NCI-H1930 (cell line): ENCODE data around the gene RBM24.
A peak's percentile ranks its signal among the peaks of the same experiment; 100 is the strongest.

ENCODE experiments used
- DNase-seq, 2 experiments: peaks; one replicate each; lab custom pipeline; 2025; lab: John Stamatoyannopoulos, UW

Gene RBM24

DNA sequence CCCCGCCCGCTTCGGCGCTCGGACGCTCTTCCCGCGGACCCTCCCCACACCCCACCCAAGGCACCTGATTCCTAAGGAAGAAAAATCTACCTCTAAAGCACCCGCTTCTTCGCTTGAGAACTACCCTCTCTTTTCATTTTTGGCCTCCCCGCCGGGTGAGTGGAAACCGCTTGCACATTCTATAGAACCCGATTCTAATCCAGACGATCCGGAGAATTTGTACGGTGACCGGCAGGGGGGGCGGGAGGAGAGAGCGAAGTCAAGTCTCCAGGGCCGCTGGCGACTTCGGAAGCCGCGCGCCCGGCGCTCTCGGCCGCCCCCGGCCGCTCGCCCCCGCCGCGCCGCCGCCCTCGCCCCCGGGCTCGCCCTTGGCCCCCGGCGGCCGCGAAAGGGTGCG, at the start of gene RBM24:
TSS of gene RBM24 (plus strand) at position 262 of the 397 bp plus-strand sequence. CDS start 221 bp downstream, outside the sequence.
- DNase-seq: peak; percentile 25 to 45

DNA sequence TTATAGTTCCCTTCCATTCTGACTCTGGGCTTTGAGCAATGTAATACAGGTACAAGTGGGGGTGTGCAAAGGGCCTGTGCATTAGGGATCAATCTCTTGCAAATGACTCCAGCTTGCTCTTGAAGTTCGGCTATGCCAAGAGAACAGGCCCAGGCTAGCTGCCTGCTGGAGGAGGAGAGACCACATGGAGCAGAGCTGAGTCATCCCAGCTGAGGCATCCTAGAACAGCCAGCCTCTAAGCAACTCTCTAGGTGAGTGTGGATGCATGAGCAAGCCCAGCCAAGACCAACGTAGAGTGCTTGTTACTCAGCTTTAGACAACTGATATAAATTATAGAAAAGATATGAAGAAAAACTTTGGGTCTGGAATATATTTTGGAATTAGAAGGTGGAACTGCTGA, 47.6 kb upstream of the RBM24 start:
- no peak for DNase-seq

DNA sequence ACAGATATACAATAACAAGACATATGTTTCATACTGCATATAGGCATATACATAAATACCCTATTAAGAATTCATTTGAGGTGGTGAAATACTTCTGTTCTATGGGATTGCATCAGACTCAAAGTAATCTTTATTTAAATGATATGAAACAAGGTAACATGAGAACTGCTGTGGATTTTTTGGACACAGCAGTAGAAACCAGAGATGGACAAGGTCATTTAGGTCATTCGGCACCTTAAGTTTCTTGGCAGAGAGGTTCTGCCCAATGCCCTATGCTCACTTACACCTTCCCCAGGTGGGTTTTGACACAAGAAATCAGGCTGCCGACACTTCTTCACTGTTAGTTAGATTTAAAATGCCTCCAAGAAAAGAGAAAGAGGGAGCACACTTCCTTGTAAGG, 43.9 kb upstream of the RBM24 start:
- DNase-seq: no peak

DNA sequence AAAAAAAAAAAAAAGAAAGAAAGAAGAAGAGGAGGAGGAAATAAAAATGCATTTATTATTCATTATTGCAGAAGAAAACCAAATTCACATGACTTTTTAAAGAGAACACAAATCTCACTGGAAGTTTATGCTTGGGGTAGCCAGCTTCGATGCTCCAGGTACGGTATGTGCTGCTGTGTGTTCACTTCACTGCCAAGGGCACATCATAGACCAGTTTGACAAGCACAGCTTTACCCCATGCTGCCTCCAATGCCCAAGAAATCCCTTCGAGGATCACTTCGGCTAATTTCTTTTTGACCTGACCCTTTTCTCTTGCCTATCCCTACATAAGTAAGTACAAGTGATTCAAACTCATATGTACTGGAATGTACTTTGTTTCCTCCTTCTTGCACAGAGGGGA, 41.9 kb upstream of the RBM24 start:
- DNase-seq: no peak

DNA sequence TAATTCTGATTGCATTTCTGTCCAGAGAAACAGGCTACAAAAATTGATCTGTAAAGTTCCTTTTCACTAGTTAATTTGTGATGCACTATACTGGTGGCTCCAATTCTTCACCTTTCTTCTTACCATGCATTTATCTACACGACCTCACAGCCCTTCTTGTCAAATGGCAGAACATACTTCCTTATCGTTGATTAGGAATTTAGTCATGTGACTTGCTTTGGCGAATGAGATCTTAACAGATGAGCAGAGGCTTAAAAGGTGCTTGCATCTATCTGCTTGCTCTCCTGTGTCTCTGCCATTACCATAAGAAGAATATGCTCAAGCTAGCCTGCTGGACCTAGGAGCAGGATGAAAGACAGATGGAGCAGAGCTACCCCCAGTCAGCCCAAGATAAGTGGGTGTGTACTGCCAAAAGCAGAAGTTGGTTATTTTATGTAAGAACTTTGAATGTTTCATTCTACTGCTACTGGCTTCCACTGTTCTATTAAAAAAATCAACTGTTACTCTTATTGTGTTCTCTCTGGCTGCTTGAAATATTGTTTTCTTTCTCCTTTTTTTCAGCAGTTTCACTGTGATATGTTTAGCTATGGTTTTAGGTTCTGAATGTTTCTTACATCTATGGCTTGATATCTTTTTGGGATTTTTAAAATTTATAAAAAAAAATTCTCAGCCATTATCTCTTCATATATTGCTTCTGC, 40.2 kb upstream of the RBM24 start:
- no peak for DNase-seq

DNA sequence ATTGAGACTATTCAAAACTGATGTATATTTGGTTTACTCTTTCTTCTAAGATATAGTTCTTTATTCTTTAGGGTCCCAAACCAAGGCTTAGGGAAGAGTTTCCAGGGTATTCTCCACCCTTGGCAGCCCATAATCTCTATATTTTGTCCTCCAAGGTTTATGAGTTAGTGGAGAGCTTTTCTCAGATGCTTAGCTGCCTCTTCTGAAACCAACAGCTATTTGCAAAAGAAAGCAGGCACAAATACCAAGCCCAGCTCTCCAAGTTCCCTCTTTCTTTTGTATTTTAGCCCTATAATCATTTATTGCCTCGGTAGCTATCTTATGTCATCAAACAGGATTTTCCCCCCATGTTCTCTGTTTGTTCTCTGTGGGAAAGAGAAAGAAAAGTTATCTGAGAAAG, 39.1 kb upstream of the RBM24 start:
- DNase-seq: no peak

DNA sequence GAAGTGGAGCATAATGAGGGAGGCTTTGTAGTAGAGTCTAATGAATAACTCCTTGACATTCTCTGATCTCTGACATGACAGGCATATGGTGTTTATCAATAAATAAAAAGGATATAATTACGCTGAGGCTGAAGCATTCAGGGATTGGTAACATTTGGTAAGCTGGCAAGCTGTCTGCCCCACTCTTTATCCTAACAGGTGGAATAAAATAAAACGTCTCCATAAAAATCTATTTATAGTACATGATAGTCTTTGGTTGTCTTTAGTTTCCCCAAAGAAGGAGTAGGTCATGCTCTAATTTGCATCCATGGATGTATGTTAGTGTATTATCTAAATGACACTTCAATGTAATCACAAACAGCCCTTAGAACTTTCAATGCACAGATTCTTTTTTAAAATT, 30.9 kb upstream of the RBM24 start:
- no peak for DNase-seq

DNA sequence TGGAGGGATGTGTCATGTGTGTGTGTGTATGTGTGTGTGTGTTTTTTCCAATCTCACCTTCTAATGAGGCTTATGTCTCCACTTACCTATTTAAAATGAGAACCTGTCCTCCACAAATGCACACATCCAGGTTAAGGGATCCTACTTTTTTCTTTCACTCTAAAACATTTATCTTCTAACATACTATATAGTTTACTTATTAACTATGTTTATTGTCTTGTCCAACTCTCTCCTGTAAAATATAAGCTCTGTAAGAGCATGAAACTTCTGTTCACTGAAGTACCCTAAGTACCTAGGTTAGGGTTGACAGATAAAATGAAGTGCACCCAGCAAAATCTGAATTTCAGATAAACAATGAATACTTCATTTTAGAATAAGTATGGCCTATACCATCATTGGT, 29.2 kb upstream of the RBM24 start:
- no peak for DNase-seq

DNA sequence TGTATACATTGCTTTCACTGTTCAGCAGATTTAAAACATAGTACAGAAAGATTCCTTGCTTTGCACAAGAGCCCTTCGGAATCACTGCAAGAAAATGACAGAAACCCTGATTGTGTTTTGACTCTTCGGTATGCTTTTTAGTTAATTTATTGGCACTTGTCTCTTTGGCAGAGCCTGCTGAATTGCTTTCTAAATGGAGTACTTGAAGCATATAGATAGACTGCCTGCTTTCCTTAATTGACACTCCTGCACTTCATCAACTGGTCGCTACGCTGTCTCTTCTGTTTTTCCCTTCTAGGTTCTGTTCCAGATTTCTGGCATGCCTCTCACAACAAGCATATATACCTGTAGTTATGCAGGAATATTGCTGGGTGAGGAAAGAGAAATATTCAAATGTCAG, 22.4 kb upstream of the RBM24 start:
- no peak for DNase-seq

DNA sequence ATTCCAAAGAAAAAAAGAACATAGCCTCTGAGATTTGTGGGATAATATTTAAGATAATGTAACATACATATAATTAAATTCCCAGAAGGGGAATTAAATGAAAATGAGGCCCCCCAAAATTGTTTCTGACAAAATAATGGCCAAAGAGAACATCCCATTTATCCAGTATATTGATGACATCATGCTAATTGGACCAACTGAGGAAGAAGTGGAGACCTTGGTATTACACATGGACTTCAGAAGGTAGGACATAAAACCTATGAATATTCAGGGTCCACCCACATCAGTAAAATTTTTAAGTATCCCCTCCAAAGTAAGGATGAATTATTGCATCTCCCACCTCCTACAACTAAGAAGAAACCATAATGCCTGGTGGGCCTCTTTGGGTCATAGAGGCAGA, 15.6 kb upstream of the RBM24 start:
- DNase-seq: no peak

DNA sequence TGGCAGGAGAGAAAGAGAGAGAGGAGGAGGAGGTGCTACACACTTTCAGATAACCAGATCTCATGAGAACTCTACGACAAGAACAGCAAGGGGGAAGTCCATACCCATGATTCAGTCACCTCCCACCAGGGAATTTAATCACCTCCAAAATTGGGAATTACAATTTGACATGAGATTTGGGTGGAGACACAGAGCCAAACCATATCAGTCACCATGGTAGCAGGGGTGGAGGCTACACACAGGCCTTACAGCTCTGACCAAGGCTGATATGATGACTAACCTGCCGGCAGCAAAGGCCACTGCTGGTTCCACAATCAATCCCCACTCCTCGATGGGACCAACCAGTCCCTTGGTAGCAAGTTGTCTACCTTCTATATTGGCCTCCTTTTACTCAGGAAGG, 13.6 kb upstream of the RBM24 start:
- DNase-seq: no peak

DNA sequence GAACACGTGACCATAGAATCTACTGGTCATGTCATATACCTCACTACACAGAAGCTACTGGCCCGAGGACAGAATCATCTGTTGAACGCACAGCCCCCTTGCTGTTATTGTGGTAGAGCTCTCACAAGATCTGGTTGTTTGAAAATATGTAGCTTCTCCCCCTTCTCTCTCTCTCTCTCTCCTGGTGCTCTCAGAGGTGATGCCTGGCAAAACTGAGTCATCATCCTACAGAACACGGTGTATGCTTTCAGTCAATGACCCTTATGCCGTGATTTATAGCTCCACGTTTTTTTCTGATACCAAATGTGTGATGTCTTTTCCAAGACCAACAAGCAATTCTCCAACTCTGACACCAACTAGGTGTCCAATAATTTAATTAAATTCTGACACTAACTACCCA, 13.0 kb upstream of the RBM24 start:
- DNase-seq: no peak

DNA sequence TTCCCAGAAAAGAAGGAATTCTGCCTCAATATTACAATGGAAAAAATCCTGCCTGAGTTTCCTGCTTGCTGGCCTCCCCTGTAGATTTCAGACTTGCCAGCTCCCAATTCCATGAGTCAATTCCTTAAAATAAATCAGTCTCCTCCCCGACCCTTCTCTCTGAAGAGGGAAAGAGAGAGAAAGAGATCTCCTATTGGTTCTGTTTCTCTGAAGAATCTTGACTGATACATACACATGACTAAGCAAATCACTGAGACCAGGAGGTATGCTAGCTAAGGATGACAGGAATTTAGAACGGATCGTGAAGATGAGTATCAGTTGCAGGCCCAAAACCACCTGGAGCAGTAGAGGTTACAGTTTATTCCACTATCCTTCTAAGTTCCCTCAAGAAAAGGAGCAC, 11.3 kb upstream of the RBM24 start:
- no peak for DNase-seq

DNA sequence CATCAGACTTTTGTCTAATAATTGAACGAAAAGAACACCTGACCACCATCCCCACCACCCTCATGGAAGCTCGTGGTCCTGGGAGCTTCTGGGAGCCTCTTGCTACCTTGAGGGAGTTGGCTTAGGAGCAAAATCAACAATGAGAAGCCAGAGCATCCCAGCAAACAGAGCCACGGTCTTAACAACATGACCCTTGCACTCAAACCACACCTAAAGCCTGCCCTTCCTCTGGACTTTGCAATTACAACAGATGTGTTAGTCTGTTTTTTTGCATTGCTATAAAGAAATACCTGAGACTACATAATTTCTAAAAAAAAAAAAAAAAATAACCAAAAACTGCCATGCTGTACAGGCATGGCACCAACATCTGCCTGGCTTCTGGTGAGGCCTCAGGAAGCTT, 9.5 kb upstream of the RBM24 start:
- DNase-seq: no peak

DNA sequence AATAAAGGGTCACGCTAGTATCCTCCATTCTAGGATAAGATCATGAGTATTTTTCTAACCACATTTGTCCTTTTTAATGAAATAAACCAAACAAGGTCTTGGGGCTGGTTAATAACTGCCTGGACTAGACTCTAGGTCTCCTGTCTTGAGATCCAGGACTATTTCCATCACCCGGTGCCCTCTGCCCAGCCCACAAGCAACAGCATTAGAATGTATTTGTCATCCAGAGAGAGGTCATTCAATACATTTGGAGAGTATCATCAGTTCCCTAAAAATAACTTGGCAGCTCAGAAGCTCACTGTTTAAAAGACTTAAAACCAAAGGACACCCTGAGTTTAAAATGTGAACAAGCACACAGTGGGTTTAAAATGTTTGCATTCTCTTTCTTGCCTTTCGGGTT, 4.4 kb upstream of the RBM24 start:
- DNase-seq: no peak

DNA sequence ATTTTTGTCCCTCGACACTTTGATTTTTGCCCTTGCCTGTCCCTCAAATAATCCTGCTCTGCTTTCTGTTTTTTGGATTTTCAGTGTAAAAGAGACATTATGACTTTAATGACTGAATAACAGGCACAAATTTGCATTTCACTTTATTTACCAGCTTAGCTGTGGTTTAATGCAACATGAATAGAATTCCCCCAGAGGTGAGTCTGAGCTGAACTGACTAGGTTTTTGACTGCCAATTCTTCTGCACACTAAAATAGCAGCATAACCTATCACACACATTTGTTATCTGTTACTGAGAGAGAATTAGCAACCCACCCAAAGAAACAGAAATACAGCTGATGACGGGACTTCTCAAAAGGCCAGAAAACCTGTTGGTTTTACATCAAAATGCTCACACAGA, 3.9 kb upstream of the RBM24 start:
- DNase-seq: no peak

DNA sequence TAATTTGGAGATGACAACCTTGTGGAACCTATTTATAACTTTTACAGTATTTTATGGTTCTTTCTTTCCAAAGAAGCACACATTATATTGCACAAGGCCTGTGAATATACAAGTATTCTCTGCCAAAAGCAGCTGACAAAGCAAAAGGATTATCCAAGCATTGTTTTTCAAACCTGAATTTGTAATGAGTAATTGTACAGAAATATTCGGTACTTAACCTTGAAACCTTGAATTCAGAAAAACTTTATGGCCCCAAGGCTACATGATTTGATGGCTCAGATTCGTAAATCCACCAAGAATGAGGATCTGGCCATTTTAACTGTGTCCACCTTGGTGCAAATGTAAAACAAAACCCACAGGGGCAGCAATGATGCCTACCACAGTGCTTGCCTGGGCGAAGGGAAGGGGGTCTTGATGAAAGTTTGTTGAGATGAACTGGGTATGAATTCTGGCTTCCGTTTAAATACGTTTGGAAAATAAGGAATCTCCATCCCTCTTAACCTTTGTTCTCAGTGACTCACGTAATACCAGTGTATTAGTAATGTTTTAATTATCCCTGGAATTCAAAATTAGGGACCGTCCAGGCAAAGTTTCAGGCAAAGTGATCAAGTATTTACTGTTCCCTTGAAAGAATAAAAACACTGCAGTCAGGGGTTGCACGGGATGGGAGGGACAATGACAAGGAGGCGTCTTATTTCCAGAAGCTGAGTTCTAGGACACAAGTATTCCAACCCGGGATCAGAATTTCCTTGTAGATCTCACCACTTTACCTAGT, 2.7 kb upstream of the RBM24 start:
- no peak for DNase-seq

DNA sequence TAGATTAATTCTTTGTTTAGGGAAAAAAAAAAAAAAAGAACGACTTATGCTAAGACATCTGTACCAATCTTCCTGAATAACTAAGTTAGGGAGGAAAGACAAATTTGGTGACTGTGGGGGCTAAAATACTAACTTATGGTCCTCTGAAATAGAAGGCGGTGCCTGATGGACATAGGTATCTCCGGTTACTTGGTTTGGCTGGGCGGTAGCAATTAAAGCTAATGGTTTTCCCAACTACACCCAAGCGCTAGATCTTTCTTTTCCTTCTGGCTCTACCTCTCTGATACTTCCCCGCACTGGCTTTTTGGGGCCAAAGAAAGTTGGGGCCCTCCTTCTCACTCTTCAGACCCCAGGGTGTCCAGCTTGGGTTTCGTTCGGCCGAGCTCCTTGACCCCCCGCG, 1.0 kb upstream of the RBM24 start:
- no peak for DNase-seq

DNA sequence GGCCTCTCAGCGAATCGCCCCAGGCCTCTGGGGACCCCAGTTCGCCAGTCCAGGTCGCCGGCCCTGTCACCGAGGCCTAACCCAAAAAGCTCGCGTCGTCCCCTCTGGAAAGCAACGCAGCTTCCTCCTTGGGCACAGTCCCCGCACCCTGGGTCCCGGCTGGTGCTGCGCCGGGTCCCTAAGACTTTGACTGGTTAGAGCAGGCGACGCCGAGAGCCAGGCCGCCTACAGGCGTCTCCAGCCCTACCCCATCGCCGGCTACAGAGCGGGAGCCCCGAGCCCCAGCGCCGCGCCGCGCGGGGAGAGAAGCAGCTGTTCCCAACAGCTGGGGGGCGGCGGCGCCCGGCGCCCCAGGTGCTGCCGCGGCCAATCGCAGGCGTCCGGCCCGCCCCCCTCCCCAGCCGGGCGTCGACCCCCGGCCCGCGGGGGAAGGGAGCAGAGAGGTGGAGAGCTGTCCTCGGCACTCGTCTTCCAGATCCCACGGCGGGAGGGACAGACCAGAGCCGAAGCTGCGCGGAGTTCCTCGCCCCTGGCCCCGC, 540 bp upstream of the RBM24 start:
- peak in 1 of 2 experiments; percentile 39 for DNase-seq

DNA sequence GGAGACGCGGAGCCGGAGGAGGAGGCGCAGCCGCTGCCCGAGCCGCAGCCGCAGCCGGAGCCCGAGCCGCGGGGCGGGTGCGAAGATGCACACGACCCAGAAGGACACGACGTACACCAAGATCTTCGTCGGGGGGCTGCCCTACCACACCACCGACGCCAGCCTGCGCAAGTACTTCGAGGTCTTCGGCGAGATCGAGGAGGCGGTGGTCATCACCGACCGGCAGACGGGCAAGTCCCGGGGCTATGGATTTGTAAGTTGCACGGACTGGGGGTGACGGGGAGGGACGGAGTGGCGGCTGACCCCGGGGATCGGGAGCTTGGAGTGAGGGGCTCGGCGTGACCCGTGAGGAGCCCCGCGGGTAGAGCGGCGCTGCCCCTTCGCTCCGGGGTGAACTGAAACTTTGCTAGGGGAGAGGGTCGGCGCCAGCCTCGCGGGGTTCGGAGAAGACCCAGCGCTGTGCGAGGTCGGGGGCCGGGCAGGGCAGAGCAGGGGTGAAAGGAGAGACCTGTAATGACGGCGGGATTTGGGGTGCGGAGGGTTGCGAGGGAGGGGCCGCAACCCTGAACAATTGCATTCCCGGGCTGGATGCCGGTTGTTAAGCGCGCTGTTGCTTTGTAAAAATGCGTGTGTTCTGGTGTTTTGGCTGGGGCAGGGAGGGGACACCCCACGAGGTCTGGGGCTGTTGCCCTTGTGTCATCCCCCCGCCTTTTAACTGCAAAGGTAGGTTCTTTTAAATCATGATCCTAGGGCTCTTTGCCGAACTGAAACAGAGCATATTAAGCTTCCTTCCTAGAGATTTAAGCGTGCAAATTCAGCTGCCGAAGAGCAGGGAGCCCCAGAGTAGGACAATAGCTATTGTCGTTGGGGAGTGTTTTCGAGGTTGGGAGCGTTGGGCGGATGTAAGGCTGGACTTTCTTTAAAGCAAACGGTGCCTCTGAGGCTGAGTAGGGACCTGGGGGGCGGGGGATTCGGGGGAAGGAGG, 628 bp downstream of the RBM24 start:
- DNase-seq: no peak

DNA sequence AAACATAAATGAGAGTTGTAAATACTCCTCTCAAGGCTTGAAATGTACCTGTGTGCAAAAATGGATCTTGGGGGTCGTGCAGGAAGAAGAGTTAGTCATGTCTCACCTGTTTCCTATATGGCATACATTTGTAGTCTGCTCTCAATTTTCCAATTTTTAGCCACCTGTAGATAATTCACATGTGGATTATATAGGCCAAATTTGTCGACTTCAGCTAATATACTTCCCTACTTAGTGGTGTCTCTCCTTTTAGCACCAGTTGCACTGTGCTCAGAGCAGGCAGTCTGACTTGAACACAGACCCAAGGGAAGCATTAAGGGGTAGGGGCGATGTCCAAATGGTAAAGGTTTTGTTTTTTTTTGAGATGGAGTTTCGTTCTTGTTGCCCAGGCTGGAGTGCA, 1.9 kb downstream of the RBM24 start:
- no peak for DNase-seq

DNA sequence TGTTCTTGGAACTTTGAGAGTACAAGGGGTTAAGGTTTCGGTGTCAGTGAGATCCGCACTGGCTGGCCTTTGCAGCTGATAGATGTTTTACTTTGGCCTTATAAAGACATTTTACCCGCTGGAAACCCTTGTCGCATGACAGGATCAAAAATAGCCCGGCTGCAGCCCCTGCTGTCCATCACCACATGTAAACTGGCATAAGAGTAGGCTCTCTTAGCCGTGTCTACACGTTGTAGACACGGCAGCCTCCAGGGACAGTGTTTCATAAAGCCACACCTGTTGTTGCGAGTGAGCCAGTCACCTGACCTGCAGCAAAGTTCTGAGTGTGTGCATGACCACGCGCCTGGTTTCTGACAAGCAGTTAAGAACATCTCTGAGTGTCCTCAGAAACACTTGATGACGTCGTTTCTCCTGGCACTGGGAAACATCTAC, 8.5 kb downstream of the RBM24 start:
- no peak for DNase-seq
